Spleen (tissue), 11 donors: ENCODE measurements around the gene TSHR. TPM values are rescaled to one million over a fixed set of nuclear protein-coding genes. Genes with fewer than 3 reads are reported as not detected.

Source experiments
- DNase-seq: peaks from one replicate; pipeline ENCODE4 v3.0.0-alpha.2; 2020
- H3K27ac ChIP-seq, 8 donors: fragments of 200-600 bp; sonication (generic) in 7 of 8; 1 replicate in 4 of 8; 2 replicates in 4 of 8; pipeline versions ENCODE4 v1.5.0 to v1.8.0; 2016 to 2021; ENCODE audit warnings: inconsistent platforms in 4 of 8, mild to moderate bottlenecking in 4 of 8, moderate library complexity in 1 of 8
- H3K27me3 ChIP-seq, 7 donors: fragments of 200-600 bp; sonication (generic) in 6 of 7; replicated peaks in 1 of 7; 1 replicate in 4 of 7; 2 replicates in 3 of 7; pipeline versions ENCODE4 v1.5.0 to v1.8.0; 2016 to 2021; ENCODE audit warnings: inconsistent platforms in 3 of 7, mild to moderate bottlenecking in 1 of 7
- H3K36me3 ChIP-seq, 6 donors: fragments of 200-600 bp; sonication (generic) in 5 of 6; 1 replicate in 4 of 6; 2 replicates in 2 of 6; pipeline versions ENCODE4 v1.5.0 to v1.8.0; 2016 to 2021; ENCODE audit warnings: inconsistent platforms in 2 of 6
- H3K4me1 ChIP-seq, 6 donors: fragments of 200-600 bp; sonication (generic) in 5 of 6; 1 replicate in 3 of 6; 2 replicates in 3 of 6; pipeline versions ENCODE4 v1.5.0 to v1.8.0; 2016 to 2021; ENCODE audit warnings: inconsistent platforms in 3 of 6
- H3K4me3 ChIP-seq, 8 donors: fragments of 200-600 bp; sonication (generic) in 7 of 8; 1 replicate in 4 of 8; 2 replicates in 4 of 8; pipeline versions ENCODE4 v1.5.0 to v1.8.0; 2016 to 2021; ENCODE audit warnings: inconsistent platforms in 4 of 8, mild to moderate bottlenecking in 4 of 8, moderate library complexity in 2 of 8
- H3K9me3 ChIP-seq, 8 donors: fragments of 200-600 bp; sonication (generic) in 7 of 8; 1 replicate in 4 of 8; 2 replicates in 4 of 8; pipeline versions ENCODE4 v1.5.0 to v1.8.0; 2016 to 2021; ENCODE audit warnings: inconsistent platforms in 4 of 8
- POLR2A ChIP-seq, 3 donors: fragments of 450-650 bp; IDR thresholded peaks; one replicate each; pipeline ENCODE4 v1.5.1; 2017; ENCODE audit warnings: antibody characterized with exemption in 3 of 3, mild to moderate bottlenecking in 1 of 3
- POLR2AphosphoS5 ChIP-seq, 3 donors: sonication (generic); formaldehyde crosslinking; IDR thresholded peaks; one replicate each; pipeline ENCODE4 v1.5.1; 2017; ENCODE audit warnings: antibody characterized with exemption in 3 of 3
- WGBS, 5 donors: extraction: QIAGEN DNeasy Blood & Tissue Kit in 3 of 5; methylation state at CpG; one replicate each; pipeline versions ENCODE4 v1.1.5 to v1.1.7; 2013 to 2018; 5-methylcytosine and 5-hydroxymethylcytosine counted together
- intact Hi-C: fragments of 100-400 bp; cut with DNase I; formaldehyde crosslinking; loops from one replicate; pipeline ENCODE4 v1.15.0; 2023; ENCODE audit warnings: low total_unique reads
- polyA plus RNA-seq, 3 donors: library from polyadenylated mRNA; stranded (reverse); fragments of 200-250 nt; gene quantifications; one replicate each; pipeline ENCODE4 v1.2.1, GENCODE V29; 2013
- total RNA-seq, 7 donors: library from RNA; depleted of rRNA in 3 of 7; stranded (reverse); fragments of >200 nt in 3 of 7; fragmentation: NEBNext Ultra II Directional in 4 of 7; extraction: Animal tissue kit (Norgen Biotek cat#: 25700) in 4 of 7; gene quantifications; one replicate each; pipeline versions ENCODE4 v1.1.0 to v1.2.1, GENCODE V29; 2016 to 2021
- TF ChIP-seq, protein P1 (sequence below), 11 experiments: fragments of 200-600 bp in 7 of 11; fragments of 450-650 bp in 4 of 11; sonication (generic) in 4 of 11; IDR thresholded peaks in 8 of 11; conservative IDR thresholded peaks in 3 of 11; 1 replicate in 7 of 11; 2 replicates in 4 of 11; pipeline versions ENCODE4 v1.4.0 to v1.8.0; 2016 to 2021; ENCODE audit warnings: antibody characterized with exemption in 11 of 11, inconsistent platforms in 4 of 11, mild to moderate bottlenecking in 1 of 11
- donor health status: healthy with polysubstance abuse.
- donor health status: DM: no; HTN: no; CAD: no; lungs with moderate emphysema.
- donor health status: DM: no; HTN: no; CAD: no.
- donor health status: Bipolar disorder and iron deficiency.
- donor health status: healthy.
- donor health status: DM: no; HTN: no; CAD: no.
- donor health status: DM: yes; HTN: yes; CAD: no.

Gene TSHR
- total and polyA plus RNA-seq, 10 donors = 0.22 to 3.1 (median 0.46) TPM; not detected in 1

DNA sequence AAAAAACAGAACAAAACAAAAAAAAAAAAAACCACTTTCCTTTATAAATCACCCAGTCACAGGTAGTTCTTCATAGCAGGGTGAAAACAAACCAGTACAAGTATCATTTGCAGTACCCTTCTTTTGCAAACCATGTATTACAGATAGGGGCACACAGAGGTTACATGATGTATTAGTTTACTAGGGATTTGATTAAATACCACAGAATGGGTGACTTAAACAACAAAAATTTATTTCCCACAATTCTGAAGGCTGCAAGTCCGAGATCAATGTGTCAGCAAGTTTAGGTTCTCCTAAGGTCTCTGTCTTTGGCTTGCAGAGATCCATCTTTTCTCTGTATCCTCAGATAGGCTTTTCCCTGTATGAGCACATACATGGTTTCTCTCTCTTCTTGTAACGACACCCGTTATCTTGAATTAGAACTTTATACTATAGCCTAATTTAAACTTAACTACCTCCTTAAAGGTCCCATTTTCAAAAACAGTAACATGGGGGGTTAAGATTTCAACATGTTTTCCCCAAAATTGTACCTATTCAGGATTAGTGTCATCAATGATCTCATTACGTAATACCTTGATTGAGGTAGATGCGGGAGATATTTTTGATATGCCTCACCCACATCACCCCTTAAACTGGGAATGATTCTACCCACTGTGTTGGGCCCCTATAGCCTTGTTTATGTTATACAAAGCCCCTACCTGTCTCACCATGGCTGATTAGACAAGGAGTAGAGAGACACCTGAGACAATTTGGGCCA is 10.4 kb upstream of the TSHR start:
- H3K36me3 ChIP-seq = no peaks in the 10 kb centered on the region
- no peak for TF ChIP-seq POLR2A (IDR thresholded peaks at IDR 0.05)
- no peak for TF ChIP-seq POLR2AphosphoS5 (IDR thresholded peaks at IDR 0.05)
- TF ChIP-seq, protein P1, sequence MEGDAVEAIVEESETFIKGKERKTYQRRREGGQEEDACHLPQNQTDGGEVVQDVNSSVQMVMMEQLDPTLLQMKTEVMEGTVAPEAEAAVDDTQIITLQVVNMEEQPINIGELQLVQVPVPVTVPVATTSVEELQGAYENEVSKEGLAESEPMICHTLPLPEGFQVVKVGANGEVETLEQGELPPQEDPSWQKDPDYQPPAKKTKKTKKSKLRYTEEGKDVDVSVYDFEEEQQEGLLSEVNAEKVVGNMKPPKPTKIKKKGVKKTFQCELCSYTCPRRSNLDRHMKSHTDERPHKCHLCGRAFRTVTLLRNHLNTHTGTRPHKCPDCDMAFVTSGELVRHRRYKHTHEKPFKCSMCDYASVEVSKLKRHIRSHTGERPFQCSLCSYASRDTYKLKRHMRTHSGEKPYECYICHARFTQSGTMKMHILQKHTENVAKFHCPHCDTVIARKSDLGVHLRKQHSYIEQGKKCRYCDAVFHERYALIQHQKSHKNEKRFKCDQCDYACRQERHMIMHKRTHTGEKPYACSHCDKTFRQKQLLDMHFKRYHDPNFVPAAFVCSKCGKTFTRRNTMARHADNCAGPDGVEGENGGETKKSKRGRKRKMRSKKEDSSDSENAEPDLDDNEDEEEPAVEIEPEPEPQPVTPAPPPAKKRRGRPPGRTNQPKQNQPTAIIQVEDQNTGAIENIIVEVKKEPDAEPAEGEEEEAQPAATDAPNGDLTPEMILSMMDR (IDR thresholded peaks at IDR 0.05 in 8 of 11, conservative IDR thresholded peaks at IDR 0.05 in 3 of 11) = no peak
- H3K9me3 ChIP-seq = no peaks in the 10 kb centered on the region
- 86 to 95% (median 90%) methylated on average over 5 of the region's 5 CpGs for WGBS, 5 donors
- H3K4me1 ChIP-seq = peaks cover 3 to 30% (median 20%) of the 10 kb centered on the region in 6 donors
- H3K27me3 ChIP-seq = no peaks in the 10 kb centered on the region
- DNase-seq = no peak
- H3K4me3 ChIP-seq = no peak overlapping the region
- H3K27ac ChIP-seq = no peak overlapping the region
- intact Hi-C loops = no loop called here

DNA sequence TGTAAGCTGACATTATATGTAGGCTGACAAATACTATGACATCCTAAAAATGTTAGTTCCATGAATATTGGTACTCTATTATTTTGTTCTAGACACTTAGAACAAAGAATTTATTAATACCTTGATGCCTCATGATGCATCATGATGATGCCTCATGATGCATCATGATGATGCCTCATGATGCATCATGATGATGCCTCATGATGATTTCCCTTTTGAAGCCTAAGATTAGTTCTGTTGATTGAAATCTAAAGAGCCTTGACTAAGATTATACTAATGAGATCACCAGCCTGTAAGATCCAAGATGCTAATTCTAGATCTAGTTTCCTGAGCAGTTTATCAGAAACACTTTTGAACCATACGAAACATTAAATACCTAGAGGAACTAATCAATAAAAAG is 9.2 kb upstream of the TSHR start:
- Histone ChIP-seq H3K27ac (no peak overlapping the region), H3K36me3 (no peaks in the 10 kb centered on the region), H3K4me1 (peaks cover 0 to 18% (median 12%) of the 10 kb centered on the region in 6 donors), H3K9me3 (no peaks in the 10 kb centered on the region), H3K4me3 (no peak overlapping the region), H3K27me3 (no peaks in the 10 kb centered on the region)
- 79 to 98% (median 91%) methylated on average over 1 of the region's 1 CpG for WGBS, 5 donors
- DNase-seq = no peak
- TF ChIP-seq POLR2A (IDR thresholded peaks at IDR 0.05) = no peak
- no peak for TF ChIP-seq POLR2AphosphoS5 (IDR thresholded peaks at IDR 0.05)
- TF ChIP-seq, protein P1 (IDR thresholded peaks at IDR 0.05 in 8 of 11, conservative IDR thresholded peaks at IDR 0.05 in 3 of 11) = no peak
- intact Hi-C loops = no loop called here

DNA sequence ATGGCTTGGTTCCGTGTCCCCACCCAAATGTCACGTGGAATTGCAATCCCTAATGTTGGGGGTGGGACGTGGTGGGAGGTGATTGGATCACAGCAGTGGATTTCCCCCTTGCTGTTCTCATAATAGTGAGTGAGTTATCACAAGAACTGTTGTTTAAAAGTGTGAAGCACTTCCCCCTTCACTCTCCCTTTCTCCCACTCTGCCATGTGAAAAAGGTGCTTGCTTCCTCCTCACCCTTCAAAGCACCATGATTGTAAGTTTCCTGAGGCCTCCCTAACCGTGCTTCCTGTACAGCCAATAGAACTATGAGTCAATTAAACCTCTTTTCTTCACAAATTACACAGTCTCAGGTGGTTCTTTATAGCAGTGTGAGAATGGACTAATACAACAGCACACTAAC is 8.6 kb upstream of the TSHR start:
- no peaks in the 10 kb centered on the region for H3K9me3 ChIP-seq
- intact Hi-C loops = no loop called here
- peaks cover 0 to 12% (median 9%) of the 10 kb centered on the region in 6 donors for H3K4me1 ChIP-seq
- H3K27me3 ChIP-seq = no peaks in the 10 kb centered on the region
- H3K36me3 ChIP-seq = no peaks in the 10 kb centered on the region
- H3K27ac ChIP-seq = no peak overlapping the region
- TF ChIP-seq POLR2A (IDR thresholded peaks at IDR 0.05) = no peak
- WGBS, 5 donors = 67 to 74% (median 71%) methylated on average over 4 of the region's 4 CpGs
- DNase-seq = no peak
- no peak overlapping the region for H3K4me3 ChIP-seq

DNA sequence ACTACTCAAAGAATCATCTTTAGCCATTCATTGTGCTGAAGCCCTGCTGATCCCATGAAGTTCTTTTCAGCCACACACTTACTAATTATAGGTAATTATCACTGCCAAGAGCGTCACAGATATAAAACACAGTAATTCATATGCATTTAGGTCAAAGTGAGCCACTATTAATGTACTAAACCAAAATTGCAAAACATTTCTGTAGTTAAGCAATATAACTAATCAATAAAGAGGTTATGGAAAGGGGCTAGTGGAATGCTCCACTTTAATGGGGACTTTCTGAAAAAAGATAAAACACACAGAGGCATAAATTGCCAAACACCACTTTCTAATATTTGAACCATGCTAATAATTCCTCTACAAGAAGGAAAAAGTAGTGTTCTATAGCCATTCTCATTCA is 7.1 kb upstream of the TSHR start:
- intact Hi-C loops = no loop called here
- no peaks in the 10 kb centered on the region for H3K27me3 ChIP-seq
- H3K4me1 ChIP-seq = no peaks in the 10 kb centered on the region
- H3K4me3 ChIP-seq = no peak overlapping the region
- H3K36me3 ChIP-seq = no peaks in the 10 kb centered on the region
- DNase-seq = no peak
- TF ChIP-seq POLR2AphosphoS5 (IDR thresholded peaks at IDR 0.05) = no peak
- TF ChIP-seq POLR2A (IDR thresholded peaks at IDR 0.05) = no peak
- TF ChIP-seq, protein P1 (IDR thresholded peaks at IDR 0.05 in 8 of 11, conservative IDR thresholded peaks at IDR 0.05 in 3 of 11) = no peak
- H3K27ac ChIP-seq = no peak overlapping the region
- WGBS, 5 donors = 0 to 91% (median 35%) methylated on average over 1 of the region's 1 CpG
- no peaks in the 10 kb centered on the region for H3K9me3 ChIP-seq
